ENCODE results near the gene CHRNB4.

DNA sequence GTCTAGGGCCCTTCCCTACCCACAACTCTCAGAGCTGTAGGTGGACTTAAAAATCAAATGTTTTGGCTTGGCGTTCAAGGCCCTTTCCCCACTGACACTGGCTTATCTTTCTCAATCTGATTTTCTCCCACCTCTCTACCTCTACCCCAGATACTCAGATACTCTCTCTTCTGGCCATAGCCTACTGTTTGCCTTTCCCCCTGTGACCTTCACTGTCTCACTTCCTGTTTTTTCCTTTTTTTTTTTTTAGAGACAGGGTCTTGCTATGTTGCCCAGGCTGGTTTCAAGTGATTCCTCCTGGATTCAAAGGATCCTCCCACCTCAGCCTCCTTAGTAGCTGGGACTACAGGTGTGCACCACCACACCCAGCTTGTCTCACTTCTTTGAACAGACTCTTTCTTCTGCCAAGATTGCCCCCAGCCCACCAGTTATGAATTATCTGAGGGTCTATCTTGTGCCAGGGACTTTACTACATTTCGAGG is 4.6 kb downstream of the CHRNB4 start:
- TF ChIP-seq, protein P1, sequence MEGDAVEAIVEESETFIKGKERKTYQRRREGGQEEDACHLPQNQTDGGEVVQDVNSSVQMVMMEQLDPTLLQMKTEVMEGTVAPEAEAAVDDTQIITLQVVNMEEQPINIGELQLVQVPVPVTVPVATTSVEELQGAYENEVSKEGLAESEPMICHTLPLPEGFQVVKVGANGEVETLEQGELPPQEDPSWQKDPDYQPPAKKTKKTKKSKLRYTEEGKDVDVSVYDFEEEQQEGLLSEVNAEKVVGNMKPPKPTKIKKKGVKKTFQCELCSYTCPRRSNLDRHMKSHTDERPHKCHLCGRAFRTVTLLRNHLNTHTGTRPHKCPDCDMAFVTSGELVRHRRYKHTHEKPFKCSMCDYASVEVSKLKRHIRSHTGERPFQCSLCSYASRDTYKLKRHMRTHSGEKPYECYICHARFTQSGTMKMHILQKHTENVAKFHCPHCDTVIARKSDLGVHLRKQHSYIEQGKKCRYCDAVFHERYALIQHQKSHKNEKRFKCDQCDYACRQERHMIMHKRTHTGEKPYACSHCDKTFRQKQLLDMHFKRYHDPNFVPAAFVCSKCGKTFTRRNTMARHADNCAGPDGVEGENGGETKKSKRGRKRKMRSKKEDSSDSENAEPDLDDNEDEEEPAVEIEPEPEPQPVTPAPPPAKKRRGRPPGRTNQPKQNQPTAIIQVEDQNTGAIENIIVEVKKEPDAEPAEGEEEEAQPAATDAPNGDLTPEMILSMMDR (IDR thresholded peaks at IDR 0.05): no peak
- no peak for TF ChIP-seq POLR2A (IDR thresholded peaks at IDR 0.05)
